SK-N-MC (cell line): Measurements from ENCODE around the gene ZNF446.
A peak's percentile ranks its signal among the peaks of the same experiment; 100 is the strongest.

Experiments used
- EZH2 ChIP-seq: fragments of 200-600 bp; sonication (generic); IDR thresholded peaks from one replicate; pipeline ENCODE4 v1.6.1; 2017; ENCODE audit warnings: antibody characterized with exemption
- FOXP2 ChIP-seq: optimal IDR thresholded peaks from 2 replicates; pipeline ENCODE3; 2011; ENCODE audit warnings: mild to moderate bottlenecking, moderate library complexity; ENCODE audit not compliant: insufficient read depth; ENCODE audit errors: extremely low read length, control extremely low read depth
- POLR2AphosphoS5 ChIP-seq: IDR thresholded peaks from 2 replicates; pipeline ENCODE4 v1.6.1; 2012; ENCODE audit warnings: mild to moderate bottlenecking, low read depth, low read length, borderline replicate concordance

- peak; percentile 55 for TF ChIP-seq FOXP2
- no peak for TF ChIP-seq EZH2
- peak; percentile 82 for TF ChIP-seq POLR2AphosphoS5
These were observed 9.2 kb upstream of the ZNF446 start, which contains the start of gene ZNF324 for GRCh38 chr19:58466760-58467589.
